ENCODE data around the gene RAPGEF6.
A peak's percentile ranks its signal among the peaks of the same experiment; 100 is the strongest.
"Not testable (repeated sequence)": the region's sequence is repeated elsewhere in the genome, so short reads cannot be mapped to it uniquely, and the experiment has no call there.

Gene RAPGEF6

DNA sequence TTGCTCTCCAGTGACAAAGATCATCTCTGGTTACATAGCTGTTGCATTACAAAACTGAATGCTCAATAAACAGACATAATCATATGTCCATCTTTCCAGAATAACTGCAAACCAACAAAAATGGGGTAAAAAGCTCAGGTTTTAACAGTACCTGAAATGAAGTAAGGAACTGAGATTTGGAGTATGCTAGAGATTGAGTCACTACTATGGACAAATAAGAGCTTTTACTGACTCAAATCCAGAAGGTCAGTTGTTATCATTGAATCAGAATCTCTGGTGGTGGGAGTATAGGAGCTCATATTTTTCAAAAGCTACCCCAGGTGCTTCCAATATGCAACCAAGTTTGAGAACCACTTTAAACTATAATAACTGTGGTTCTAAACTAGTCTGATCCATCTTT is 4.1 kb upstream of the RAPGEF6 start:
- DNase-seq, result no peak

DNA sequence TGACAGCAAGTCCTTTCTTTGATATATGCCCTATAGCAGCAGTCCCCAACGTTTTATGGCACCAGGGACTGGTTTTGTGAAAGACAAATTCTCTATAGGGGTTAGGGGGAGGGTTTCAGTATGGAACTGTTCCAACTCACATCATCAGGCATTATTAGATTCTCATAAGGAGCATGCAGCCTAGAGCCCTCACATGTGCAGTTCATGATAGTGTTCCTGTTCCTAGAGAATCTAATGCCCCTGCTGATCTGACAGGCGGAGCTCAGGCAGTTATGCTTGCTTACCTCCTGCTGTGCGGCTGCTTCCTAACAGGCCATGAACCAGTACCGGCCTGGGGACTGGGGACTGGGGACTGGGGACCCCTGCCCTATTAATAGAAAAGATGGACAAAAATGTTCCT is 2.7 kb upstream of the RAPGEF6 start:
- no peak for DNase-seq

DNA sequence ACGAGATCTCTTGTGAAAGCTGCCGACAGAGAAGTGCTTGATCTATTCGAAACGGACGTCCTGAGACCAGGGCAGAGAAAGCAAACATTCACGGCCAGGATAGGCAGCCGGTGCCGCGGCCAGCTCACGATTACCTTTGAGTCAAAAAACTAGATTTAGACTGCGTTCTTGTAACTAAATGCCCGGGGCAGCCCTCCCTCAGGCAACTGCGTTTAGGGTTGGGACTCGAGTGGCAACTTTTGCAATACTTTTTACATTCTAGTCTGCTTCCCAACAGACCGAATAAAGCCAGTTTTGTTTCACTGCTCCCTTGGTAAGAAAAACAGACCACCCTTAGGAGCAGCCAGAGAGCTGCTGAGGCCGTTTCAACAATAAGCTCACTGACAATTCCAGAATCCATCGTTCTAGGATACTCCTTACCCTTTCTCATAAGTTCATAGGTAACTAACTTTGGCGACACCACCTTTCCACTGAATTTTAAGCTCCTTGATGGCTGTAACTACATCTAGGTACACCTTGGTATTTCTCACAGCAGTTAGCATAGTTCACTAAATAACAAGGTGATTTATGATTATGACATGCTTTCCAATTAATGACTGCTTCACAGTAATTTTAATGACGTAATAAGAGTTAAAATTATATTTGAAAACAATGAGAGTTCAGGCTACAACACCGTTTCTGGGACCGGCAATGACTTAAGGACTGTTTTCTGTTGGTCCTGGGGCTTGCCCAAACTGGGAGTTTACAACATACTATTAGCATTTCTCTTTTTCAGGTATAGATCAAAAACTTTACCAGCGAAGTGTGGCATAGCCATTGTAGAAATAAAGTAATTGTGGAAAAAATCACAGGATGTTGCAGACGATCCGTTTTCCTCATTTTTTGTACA is 899 bp upstream of the RAPGEF6 start:
- DNase-seq, result no peak

DNA sequence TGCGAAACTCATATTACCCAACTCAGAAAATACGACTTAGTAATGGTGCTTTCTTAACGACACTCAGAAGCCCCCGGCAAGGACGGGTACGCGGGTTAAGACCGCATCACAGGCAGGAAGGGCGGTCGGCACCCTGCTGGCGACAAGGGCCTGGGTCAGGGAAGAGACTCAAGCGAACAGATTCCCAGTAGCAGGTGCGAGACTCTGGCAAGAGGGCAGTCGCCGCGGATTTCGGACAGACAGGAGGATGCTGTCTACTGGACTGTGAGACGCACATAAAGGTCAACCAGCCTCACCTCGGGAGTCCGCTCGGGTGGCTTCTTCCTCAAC is 398 bp downstream of the RAPGEF6 start:
- DNase-seq, result peak; percentile 71

DNA sequence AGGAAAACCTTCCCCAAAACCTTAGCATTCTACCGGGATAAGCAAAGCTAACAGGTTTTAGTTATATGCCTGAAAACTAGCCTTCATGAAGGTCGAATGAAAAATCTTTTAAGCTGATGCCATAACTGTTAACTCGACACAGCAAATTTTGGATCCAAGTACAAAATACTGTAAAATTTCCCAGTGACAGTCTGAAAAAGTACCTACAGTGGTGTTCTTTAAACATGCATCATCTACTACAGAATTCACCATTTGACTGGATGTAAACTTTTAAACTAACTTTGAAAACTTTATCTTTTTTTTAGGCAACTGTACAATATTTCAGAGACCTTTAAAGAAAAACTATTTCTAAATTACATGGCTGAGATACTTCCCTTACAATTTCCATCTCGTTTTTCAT is 791 bp downstream of the RAPGEF6 start:
- no peak for DNase-seq

DNA sequence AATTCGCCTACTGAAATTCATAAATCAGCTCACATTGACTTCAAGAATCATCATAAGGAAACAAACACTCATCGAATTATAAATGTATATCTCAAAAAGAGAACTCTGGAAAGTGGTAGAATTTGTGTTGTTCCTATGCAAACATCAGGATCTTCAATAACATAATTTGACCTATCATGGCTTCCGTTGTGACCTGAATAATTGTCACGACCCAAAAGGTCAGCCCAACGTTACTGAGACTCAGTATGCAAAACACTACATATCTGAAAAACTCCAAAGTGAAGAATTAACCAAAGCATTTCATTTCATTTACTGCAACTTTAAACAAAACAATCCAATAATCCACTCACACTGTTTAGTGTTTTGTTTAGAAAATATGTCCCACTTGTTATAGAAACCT is 1.2 kb downstream of the RAPGEF6 start:
- DNase-seq, result no peak

DNA sequence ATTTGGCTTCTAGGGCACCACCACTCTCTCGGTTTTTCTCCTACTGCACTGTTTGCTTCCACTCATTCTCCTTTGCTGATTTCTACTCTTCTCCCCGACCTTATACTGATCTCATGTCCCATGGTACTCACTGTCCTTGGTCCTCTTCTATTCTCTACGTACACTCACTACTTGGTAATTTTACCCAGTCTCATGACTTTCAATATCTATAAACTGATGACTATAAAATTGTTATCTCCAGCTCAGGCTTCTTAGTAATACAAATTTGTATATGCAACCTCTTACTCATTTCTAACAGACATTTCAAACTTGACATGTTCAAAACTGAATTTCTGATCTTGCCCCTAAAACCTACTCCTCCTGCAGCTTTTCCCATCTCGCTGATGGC is 4.1 kb downstream of the RAPGEF6 start:
- DNase-seq, result no peak

DNA sequence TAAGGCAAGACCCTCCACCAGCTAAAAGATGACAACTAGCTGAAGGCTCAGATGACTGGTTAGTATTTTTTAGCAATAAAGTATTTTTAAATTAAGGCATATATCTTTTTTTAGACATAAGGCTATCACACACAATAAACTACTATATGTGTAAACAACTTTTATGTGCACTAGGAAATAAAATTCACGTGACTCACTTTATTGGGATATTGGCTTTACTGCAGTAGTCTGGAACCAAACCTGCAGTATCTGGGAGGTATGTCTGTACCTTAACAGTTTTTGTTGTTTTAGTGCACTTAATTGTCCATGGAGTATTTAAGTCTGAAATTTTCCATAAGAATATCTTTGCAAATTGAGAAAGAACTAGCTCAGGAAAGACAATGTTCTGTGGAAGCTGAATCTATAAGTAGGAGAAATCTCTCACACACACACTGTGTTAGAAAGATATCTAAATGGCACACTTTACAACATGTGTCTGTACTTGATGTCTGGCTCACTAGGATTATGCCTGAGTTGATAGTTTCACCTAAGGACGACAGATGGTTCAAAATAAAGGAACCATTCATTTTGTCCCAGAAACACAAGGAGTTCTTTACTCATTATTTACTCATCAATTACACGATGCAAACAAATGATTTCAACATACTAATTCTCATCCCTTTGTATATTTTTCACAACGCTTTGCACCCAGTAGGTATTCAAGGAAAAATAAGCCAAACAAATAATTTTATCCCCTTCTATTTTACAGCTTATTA is 4.6 kb downstream of the RAPGEF6 start:
- no peak for DNase-seq

DNA sequence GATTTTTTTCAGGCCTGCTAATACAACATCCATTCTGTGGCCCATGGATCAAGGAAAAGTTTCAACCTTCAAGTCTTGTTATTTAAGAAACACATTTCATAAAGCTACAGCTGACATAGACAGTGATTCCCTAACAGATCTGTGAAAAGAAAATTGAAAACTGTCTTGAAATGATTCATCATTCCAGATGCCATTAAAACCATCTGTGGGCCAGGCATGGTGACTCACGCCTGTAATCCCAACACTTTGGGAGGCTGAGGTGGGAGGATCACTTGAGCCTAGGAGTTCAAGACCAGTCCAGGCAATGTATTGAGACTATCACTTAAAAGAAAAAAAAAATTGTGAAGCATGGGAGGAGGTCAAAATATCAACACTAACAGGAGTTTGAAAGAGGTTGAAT is 6.0 kb downstream of the RAPGEF6 start:
- no peak for DNase-seq

DNA sequence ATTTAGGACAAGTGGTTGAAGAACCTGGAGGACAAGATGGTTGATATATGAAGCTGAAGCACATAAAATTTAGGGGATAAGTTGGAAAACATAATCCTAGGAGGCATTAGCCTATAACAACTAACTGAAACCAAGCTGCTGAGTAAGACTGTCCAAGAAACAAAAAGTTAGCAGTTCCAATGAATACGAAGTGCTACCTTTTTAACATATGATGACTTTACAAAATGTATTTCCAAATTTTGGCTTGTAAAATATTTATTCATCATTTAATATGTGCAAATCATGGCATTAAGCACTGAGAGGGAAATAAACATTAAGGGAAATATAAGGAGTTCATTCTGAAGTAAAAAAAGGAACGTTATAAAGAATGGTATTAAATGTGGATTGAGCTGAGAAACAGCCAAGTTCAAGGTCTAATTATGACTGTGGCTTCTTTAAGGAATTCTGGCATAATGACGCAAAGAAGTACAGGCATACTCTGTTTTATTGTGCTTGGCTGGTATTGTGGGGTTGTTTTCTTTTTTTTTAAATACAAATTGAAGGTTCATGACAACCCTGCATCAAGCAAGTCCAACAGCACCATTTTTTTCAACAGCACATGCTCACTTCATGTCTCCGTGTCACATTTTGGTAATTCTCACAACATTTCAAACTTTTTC is 7.7 kb downstream of the RAPGEF6 start:
- DNase-seq, result no peak

DNA sequence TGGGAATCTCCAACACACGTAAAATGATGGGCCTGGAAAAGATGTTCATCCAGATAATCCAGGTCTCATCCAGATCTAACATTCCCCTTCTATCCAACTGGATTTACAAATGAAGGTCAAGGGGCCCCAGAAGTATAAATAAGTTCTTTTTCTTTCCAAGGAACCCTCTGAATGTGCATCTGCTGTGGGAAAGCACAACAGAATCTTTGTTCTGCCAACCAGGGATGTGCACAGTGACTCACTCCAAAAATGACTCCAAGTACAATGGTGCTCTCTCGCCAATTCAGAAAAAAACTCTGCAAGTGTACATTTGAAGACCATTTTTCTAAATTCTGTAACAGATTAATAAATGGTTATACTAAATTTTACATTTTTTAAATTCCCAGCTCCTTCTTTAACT is 12.4 kb downstream of the RAPGEF6 start:
- DNase-seq, result no peak

DNA sequence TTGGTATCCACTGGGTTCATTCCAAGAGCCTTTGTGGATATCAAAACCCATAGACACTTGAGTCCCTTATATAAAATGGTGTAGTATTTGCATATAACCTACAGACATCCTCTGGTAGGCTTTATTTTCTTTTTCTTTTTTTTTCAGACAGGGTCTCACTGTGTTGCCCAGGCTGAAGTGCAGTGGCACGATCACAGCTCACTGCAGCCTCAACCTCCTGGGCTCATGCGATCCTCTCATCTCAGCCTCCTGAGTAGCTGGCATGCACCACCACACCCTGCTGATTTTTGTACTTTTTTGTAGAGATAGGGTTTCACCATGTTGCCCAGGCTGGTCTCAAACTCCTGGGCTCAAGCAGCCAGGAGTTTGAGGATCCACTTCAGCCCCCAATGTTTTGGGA is 13.9 kb downstream of the RAPGEF6 start:
- DNase-seq, result not testable (repeated sequence)

DNA sequence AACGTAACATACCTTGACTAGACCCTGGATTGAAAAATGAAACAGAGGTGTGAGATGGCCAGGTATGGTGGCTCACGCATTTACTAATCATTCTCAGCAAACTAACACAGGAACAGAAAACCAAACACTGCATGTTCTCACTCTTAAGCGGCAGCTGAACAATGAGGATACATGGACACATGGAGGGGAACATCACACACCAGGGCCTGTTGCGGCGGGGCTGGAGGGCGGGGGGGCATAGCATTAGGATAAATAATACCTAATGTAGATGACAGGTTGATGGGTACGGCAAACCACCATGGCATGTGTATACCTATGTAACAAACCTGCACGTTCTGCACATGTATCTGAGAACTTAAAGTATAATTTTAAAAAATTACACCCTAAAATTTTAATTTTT is 15.9 kb downstream of the RAPGEF6 start:
- DNase-seq, result no peak

DNA sequence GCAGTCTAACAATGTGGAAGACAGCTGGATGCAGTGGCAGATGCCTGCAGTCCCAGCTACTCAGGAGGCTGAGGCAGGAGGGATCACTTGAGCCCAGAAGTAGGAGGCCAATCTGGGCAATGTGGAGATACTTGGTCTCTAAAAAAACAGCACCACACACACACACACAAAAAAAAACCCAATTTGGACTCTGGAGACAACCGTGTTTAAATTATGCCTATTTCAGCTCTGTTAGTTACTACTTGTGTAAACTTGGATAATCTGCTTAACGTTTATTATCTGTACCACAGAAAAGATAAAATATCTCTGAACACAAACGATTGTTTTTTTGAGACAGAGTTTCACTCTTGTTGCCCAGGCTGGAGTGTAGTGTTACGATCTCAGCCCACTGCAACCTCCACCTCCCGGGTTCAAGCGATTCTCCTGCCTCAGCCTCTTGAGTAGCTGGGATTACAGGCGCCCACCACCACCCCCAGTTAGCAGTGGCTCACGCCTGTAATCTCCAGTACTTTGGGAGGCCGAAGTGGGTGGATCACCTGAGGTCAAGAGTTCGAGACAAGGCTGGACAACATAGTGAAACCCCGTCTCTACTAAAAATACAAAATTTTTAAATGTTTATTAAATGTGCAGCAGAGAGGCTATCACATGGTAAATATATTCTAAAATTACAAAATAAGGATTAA is 17.7 kb downstream of the RAPGEF6 start:
- DNase-seq, result no peak

DNA sequence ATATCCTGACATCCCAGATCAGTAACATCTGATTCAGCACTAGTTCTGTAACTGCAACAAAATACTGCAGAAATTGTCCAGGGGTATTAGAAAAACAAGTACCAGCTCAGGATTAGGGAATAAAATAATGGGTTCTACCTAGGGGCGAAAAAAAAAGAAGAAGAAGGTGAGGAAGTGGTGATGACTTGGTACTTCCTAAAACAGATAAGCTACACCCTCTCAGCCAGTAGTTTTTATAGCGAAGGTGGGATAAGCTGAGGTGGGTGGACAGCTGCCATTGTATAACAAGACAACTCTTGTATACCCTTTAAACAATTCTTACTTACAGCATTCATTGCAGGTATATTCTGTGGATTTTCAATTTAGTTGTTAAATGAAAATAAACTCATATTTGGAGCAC is 19.1 kb downstream of the RAPGEF6 start:
- no peak for DNase-seq

DNA sequence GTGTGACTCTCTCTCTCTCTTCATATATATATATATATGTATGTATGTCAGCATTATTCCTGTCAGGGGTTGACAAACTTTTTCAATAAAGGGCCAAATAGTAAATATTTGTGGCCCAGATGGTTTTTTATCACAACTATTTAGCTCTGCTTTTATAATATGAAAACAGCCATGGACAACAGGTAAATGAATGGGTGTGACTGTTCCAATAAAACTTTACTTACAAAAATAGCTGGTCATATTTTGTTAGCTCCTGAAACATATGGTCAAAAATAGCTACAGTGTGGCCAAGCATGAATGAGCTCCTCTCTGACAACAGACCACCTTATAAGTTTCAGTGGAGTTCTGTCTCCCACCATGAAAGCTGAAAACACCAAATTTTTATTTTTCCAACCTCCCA is 21.6 kb downstream of the RAPGEF6 start:
- no peak for DNase-seq

DNA sequence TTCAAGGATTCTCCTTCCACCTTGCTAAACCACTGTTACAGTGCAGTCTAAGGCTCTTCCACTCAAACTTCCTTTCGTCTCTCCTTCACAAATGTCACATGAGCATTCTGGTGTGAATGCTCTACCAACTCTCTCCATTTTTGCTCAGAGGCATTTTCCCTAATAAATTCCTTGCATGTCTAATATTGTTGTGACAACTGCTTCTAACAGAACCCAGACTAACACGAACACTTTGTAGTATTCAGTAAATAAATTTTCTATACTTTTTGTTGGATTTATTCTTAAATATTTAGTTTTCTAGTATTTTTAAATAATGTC is 24.0 kb downstream of the RAPGEF6 start:
- DNase-seq, result no peak

DNA sequence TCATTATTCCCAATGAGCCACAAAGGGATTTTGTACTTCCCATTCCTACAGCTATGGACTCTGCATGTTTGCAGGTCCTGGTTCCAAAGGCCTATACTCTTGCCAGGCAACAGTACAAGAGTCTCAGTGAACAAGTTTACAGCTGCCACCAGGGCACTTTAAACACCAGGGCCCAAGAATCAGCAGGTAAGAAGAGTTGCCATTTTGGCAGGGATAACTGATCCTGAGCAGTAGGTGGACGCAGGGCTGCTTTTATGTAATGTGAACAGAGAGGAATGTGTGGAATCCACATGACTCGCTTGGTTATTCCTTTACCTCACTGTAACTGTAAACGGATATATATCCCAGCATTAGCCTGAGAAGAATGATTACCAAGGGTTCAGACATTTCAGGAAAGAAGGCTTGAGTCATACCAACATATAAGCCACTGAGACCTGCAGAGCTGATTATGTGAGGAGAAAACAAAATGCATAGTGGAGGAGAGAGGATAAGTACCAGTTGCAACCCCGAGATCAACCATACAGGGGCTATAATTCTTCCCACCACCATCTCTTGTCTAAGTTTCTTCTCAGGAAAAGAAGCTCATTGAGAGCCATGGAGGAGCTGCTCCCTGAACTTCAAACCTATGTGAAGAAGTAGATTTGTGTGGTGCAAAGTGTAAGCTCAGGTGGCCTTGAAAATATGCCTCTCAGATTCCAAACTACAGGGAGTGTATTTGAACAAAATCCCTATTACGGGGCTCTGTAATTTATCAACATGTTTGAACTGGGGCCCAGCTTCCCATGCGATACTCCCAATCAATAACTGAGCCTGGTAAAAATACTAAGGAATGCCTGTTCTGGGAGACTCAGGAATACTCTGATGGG is 24.6 kb downstream of the RAPGEF6 start:
- DNase-seq, result no peak

DNA sequence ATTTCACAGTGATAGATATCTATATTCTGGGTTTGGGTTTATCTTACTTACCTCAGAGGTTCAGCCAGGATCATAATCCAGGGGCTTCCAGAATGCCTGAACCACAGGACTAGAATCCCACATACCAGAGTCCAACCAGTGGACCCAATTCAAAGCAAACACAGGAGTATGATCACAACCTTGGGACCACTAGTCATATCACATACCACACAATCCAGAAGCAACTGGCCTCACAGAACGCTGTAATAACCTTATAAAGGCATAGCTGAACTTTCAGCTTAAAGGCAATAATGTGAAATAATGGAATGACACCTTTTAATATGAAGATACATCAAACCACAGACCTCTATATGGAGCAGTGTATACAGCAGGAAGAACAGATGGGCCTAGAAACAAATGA is 25.3 kb downstream of the RAPGEF6 start:
- no peak for DNase-seq

DNA sequence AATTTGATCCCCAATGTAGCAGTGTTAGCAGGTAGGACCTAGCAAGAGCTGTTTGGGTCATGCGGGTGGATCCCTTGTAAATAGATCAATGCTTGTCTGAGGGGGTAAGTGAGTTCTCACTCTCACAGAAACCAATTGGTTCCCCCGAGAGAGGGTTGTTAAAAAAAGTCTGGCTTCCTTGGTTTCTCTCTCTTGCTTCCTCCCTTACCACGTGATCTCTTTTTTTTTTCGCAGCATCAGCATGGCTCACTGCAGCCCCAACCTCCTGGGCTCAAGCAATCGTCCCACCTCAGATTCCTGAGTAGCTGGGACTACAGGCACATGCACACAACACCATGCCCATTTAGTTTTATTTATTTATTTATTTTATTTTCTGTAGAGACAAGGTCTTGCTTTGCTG is 26.4 kb downstream of the RAPGEF6 start:
- DNase-seq, result no peak

DNA sequence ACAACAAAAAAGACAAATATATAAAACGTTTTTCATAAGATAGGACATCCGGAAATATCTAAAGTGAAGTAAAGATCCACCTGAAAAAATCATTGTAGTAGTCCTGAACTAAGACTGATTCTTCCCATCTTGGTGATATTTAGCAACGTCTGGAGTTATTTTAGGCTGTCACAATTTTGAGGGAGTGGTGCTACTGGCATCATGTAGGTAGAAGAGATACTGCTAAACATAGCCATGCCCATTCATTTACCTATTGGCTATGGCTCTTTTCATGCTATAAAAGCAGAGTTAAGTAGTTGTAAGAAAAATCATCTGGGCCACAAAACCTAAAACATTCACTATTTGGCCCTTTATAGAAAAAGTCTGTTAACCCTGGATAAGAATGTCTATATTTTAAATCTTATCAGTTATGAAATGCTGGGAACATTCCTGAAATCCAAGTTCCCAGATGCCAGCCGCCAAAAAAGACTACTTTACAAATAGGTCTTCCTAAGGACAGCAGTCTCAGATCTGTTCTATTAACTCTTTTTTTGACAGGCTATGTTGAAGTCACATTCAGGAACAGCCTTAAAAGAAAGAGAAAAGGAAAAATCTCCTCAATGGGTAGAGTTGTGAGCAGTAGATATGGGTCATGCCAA is 27.0 kb downstream of the RAPGEF6 start:
- no peak for DNase-seq

DNA sequence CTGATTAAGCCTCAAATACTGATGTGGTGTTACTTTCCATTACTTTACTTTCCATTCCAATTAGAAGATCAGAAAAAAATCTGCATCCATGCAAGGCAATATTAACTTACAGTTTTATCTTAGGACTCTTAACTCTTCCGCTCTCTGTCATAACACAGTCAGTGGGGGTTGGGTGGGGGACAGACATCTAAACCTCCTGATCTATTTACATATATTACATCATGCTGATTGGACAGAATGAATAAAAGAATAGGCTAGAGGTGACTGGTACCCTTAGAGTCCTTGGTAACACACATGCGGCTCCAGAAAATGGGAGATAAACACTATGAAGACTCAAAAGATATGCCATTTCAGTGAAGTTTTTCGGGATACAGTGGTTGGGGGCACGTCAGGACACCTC is 27.6 kb downstream of the RAPGEF6 start:
- DNase-seq, result no peak
